ENCODE results near the gene BCAP31.
A peak's percentile ranks its signal among the peaks of the same experiment; 100 is the strongest.

BCAP31 gene

GRCh38 chrX:153672531-153673427 is 51.4 kb downstream of the BCAP31 start:
- DNase-seq, result no peak

DNA sequence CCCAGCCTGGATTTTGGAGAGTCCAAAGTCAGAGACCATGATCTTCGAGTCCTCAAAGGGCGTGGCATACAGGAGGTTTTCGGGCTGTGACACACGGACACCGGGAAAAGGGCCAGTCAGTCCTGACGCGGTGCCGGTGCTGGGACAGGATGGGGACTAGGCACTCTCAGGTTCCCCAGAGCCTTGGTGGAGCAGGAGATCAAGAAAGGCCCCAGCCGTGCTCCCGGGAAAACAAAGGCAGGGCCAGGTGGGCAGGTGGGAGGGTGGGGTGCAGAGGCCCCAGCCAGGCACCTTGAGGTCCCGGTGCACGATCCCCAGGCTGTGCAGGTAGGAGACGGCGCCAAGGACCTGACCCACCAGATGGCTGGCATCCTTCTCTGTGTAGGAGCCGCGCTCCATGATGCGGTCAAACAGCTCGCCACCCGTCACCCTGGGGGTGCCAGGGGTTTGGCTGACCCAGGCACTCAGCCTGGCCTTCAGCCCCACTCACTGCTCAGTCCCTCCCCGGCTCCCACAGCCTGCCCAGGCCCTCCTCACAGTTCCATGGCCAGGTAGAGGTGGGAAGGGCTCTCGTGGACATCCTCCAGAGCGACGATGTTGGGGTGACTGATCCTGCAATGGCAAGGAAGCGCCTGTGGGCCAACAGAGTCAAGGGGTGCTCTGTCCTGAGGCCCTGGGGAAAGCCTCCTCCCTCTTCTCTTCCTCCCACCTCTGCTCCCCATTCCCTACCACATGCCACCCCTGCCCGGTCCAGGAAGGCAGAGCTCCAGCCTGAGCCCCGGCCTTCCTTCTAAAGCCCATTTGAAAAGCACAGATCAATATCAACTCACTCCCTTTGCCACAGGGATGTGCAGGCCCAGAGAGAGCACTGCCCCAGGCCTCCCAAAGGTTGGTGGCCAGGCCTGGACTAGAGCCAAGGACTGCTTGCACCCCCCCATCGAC is 52.3 kb downstream of the BCAP31 start:
- DNase-seq, result no peak

DNA sequence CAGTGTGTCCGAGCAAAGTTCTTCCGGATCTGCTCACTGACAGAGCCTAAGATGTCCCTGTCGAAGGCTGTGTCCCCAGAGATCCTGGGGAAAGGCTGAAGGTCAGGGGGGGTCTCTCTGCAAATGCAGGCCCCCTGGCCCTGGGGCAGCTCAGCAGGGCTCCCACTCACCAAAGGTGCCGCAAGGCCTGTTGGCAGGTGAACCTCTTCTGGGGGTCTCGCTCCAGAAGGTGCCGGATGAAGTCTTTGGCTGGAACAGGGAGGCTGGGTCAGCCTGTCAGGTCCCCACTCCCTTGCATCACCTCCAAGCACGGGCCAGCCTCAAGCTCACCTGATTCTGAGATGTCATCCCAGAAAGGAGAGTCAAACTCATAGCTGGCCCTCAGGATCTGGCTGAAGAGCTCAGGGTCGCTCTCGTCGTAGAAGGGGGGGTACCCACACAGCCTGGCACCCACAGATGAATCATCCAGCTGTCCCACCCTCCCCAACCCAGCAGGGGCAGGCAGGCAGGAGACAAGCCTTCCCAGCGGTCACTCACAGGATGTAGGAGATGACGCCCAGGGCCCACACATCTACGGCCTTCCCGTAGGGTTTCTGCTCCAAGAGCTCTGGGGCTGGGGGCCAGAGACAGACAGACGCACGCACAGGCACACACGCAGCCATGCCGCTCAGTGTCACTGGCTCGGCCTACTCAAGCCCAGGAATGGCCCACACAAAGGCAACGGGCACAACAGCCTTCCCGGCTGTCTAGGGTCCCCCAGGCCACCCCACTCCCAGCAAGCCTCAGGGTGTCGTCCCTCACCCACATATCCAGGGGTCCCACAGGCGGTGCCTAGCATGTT is 53.2 kb downstream of the BCAP31 start:
- no peak for DNase-seq

GRCh38 chrX:153669901-153670731 is 54.1 kb downstream of the BCAP31 start:
- DNase-seq, result no peak

DNA sequence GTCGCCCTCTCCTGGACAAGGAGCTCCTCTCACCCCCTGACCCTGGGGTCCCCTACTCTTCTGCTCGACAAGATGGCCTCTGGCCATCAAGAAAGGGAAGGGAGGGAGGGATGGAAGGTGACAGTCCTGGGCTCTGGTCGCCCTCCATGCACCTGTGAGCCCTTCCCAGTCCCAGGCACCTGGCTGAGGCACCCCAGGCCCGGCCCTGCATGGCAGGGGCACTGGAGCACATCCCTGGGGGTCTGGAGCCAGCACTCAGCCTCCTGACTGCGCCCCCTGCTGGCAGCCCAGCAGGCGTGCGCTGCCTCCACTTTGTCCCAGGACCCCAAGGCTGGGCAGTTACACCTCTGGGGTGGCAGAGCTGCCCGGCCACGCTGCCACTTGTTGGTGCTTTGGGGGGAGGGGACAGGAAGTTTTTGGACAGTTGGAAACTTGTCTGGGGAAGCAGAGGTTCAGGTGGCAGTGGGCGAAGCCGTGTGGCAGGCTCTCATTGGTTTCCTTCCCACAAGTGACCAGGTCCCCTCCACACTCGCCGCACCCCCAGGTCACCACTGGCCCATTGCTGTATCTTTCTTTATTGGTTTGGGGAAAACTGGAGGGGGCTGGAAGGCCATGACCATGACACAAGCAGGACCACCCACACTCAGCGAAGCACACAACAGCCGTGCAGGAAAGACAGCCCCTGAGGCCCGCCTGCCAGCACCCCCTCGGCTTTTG is 54.9 kb downstream of the BCAP31 start:
- no peak for DNase-seq

GRCh38 chrX:153668423-153669173 is 55.6 kb downstream of the BCAP31 start:
- no peak for DNase-seq

GRCh38 chrX:153667956-153668396 is 56.2 kb downstream of the BCAP31 start:
- peak; percentile 12 to 29 for DNase-seq

DNA sequence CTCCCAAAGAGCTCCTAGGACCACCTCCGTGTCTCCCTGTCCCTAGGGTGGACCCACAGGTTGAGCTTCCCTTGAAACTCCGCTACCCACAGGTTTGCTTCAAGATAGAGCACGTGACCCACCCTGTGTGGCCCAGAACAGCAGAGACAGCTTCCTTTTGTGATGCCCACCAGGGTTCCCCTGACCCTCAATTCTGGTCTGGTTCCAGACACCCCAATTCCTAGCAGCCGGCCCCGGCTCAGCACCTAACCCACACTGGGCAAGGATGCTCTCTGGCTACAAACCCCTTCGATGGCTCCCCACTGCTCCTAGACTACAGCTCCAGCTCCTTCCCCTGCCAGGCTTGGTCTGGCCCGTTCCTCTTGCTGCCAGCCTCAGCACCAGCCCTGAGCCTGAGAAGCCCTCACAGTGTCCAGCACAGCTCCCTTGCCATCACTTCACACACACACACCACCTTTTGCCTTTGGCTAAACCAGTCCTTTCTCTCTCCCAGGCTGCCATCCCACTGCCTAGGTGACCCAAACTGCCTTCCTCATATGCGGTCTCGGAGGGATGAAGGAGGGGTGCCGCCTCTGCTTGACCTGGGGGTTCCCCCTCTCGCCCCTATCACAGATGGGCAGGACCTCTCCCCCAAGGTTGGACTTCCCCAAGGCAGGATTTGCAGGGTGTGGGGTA is 56.8 kb downstream of the BCAP31 start:
- no peak for DNase-seq

GRCh38 chrX:153665726-153666306 is 58.4 kb downstream of the BCAP31 start:
- no peak for DNase-seq

- DNase-seq, result peak in 1 of 2 donors; percentile 5
These were observed 61.9 kb downstream of the BCAP31 start for GRCh38 chrX:153662266-153662665.

DNA sequence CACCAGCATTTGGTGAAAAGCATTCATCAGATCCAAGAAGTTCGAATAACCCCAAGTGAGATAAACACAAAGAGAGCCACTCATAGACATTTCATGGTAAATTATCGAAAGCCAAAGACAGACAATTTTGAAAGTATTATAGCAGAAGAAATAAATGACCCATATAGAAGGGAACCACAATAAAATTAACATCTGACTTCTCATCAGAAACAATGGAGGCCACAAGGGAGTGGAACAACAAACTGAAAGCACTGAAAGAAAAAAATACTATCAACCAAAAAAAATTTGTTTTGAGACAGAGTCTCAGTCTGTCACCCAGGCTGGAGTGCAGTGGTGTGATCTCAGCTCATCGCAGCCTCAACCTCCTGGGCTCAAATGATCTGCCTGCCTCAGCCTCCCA is 64.9 kb downstream of the BCAP31 start:
- no peak for DNase-seq

DNA sequence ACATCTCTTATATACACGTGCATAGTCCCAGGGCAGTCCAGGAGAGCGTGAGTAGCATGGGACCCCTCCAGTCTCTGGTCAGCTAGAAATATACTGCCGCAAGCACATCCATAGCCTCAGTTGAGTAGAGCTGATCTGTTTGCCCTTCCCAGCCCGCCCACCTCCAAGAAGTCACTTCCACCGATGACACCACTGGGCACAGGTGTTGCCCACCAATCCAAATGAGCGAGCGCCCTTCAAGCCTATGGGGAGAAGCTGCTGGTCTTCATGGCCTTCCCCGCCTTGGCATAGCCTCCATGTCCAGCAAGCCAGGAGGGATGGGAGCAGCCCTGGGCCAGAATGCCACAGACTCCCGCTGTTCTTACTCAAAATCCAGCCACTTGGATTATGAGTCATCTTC is 67.0 kb downstream of the BCAP31 start:
- no peak for DNase-seq

GRCh38 chrX:153653556-153653955 is 70.6 kb downstream of the BCAP31 start:
- DNase-seq, result no peak

- no peak for DNase-seq
These were observed 72.6 kb downstream of the BCAP31 start for GRCh38 chrX:153651540-153652079.

DNA sequence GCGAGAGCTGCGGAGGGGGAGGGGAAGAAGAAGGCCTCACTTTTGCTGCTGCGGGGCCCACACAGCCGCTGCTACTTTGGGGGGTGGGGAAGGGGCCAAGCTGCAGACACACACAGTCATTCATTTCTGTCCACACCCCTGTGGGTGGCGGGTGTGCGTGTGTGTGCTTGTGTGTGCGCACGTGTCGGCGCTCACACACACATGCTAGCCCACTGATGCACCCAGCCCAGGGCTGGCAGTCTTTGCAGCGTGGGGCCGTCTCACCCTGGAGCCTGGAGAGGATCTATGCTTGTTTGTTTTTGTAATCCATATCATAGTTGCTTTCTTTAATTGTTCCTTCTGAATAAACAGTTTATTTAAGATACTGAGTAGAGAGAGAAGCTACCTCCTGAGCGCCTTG is 73.2 kb downstream of the BCAP31 start:
- DNase-seq, result no peak

Data from bone marrow (tissue), 2 donors.